Kidney (tissue), 14 donors: ENCODE measurements around the gene MS4A10. TPM values are rescaled to one million over a fixed set of nuclear protein-coding genes. Genes with fewer than 3 reads are reported as not detected.

Experiments
- DNase-seq, 5 donors: peaks; one replicate each; pipeline ENCODE4 v3.0.0-alpha.2; 2013 to 2020
- FAIRE-seq: peaks from 2 replicates; lab custom pipeline; 2012; peaks lifted over from hg19 to GRCh38; lab: Jason Lieb, UNC
- H3K27ac ChIP-seq, 2 donors: one replicate each; pipeline ENCODE4 v1.7.0; 2013; ENCODE audit warnings: low read depth in 2 of 2, low read length in 2 of 2, inconsistent platforms in 1 of 2
- H3K27me3 ChIP-seq: one replicate; pipeline ENCODE4 v1.7.1; 2013; ENCODE audit warnings: low read length, inconsistent platforms; ENCODE audit not compliant: control insufficient read depth, insufficient read depth
- H3K36me3 ChIP-seq, 3 donors: one replicate each; pipeline versions ENCODE4 v1.7.0 to v1.7.1; 2013; ENCODE audit warnings: low read length in 3 of 3, control low read depth in 1 of 3, inconsistent platforms in 1 of 3; ENCODE audit not compliant: insufficient read depth in 3 of 3, control insufficient read depth in 2 of 3
- H3K4me1 ChIP-seq, 3 donors: one replicate each; pipeline versions ENCODE4 v1.7.0 to v1.7.1; 2013; ENCODE audit warnings: low read length in 3 of 3, inconsistent platforms in 1 of 3, low read depth in 1 of 3; ENCODE audit not compliant: control insufficient read depth in 2 of 3, insufficient read depth in 2 of 3
- H3K4me3 ChIP-seq, 3 donors: one replicate each; pipeline versions ENCODE4 v1.7.0 to v1.8.1; 2013; ENCODE audit warnings: low read length in 3 of 3, control low read depth in 1 of 3, inconsistent platforms in 1 of 3
- H3K9ac ChIP-seq, 3 donors: one replicate each; pipeline versions ENCODE4 v1.7.0 to v1.7.1; 2013; ENCODE audit warnings: low read length in 3 of 3, control low read depth in 1 of 3, inconsistent platforms in 1 of 3
- H3K9me3 ChIP-seq, 3 donors: one replicate each; pipeline versions ENCODE4 v1.7.0 to v1.7.1; 2013; ENCODE audit warnings: low read length in 3 of 3, control low read depth in 1 of 3, inconsistent platforms in 1 of 3; ENCODE audit not compliant: control insufficient read depth in 2 of 3, insufficient read depth in 1 of 3
- CTCF ChIP-seq: IDR thresholded peaks from 3 replicates; pipeline ENCODE4 v1.5.1; 2012; ENCODE audit warnings: mild to moderate bottlenecking, moderate library complexity, borderline replicate concordance; ENCODE audit not compliant: insufficient read depth; ENCODE audit errors: extremely low read depth
- intact Hi-C: fragments of 100-400 bp; cut with DNase I; formaldehyde crosslinking; loops from one replicate; pipeline ENCODE4 v1.11.1; 2022
- polyA plus RNA-seq: library from polyadenylated mRNA; stranded (reverse); fragments of 350-450 nt; fragmentation: Illumina TruSeq; extraction: RNeasy Lipid Tissue Mini Kit (QIAGEN cat#74804); gene quantifications from one replicate; pipeline ENCODE4 v1.2.3, GENCODE V29; 2014; ENCODE audit warnings: low read depth, low replicate concordance; ENCODE audit not compliant: insufficient read depth
- total RNA-seq: library from RNA; stranded (reverse); fragmentation: NEBNext Ultra II Directional; extraction: Animal tissue kit (Norgen Biotek cat#: 25700); gene quantifications from one replicate; pipeline ENCODE4 v1.2.1, GENCODE V29; 2021
- donor health status: control.
- donor health status: control.
- donor health status: control.
- donor health status: control.
- donor health status: control.
- donor health status: DM: yes; HTN: yes; CAD: no.
- donor health status: Normal renal cell carcinoma (clear cell type).

MS4A10 gene
- total and polyA plus RNA-seq, 2 donors from 2014 or later = 1.1 TPM; not detected in 1

GRCh38 chr11:60848714-60849151 is 63.6 kb downstream of the MS4A10 start:
- Histone ChIP-seq H3K27ac (no peak overlapping the region), H3K9ac (no peak overlapping the region), H3K9me3 (no peaks in the 10 kb centered on the region), H3K4me3 (no peak overlapping the region), H3K4me1 (peaks cover 0 to 16% (median under 1%) of the 10 kb centered on the region in 3 donors), H3K27me3 (no peaks in the 10 kb centered on the region), H3K36me3 (peaks cover 0 to 3% (median 0%) of the 10 kb centered on the region in 3 donors)
- FAIRE-seq (no peak), DNase-seq (no peak)
- intact Hi-C loops = no loop called here
- TF ChIP-seq CTCF = no peak

- intact Hi-C loops = no loop called here
- H3K36me3 ChIP-seq = peaks cover 0 to 3% (median 0%) of the 10 kb centered on the region in 3 donors
Observed at GRCh38 chr11:60849641-60850520, 64.7 kb downstream of the MS4A10 start.

More at GRCh38 chr11:60849641-60850520, 64.7 kb downstream of the MS4A10 start:
- Histone ChIP-seq H3K4me3 (no peak overlapping the region), H3K27ac (no peak overlapping the region), H3K9me3 (no peaks in the 10 kb centered on the region), H3K4me1 (peaks cover 0 to 8% (median 0%) of the 10 kb centered on the region in 3 donors), H3K27me3 (no peaks in the 10 kb centered on the region), H3K9ac (no peak overlapping the region)
- no peak for TF ChIP-seq CTCF
- no peak for DNase-seq
- FAIRE-seq = no peak

Other genes starting within 250 kb of the MS4A10 start
- gene MS4A8, start 85.7 kb upstream of the MS4A10 start, total RNA-seq = not detected
- gene MS4A8, start 85.7 kb upstream of the MS4A10 start, polyA plus RNA-seq = 0.67 TPM
- not detected for gene MS4A18, start 60.6 kb upstream of the MS4A10 start, total RNA-seq
- not detected for gene MS4A18, start 60.6 kb upstream of the MS4A10 start, polyA plus RNA-seq
- gene MS4A15, start 28.5 kb upstream of the MS4A10 start, total RNA-seq = not detected
- not detected for gene MS4A15, start 28.5 kb upstream of the MS4A10 start, polyA plus RNA-seq
- 18.9 TPM for gene CCDC86, start 56.8 kb downstream of the MS4A10 start, total RNA-seq
- gene CCDC86, start 56.8 kb downstream of the MS4A10 start, polyA plus RNA-seq = 15.9 TPM
- gene PTGDR2, start 70.6 kb downstream of the MS4A10 start, total RNA-seq = 0.16 TPM
- gene PTGDR2, start 70.6 kb downstream of the MS4A10 start, polyA plus RNA-seq = not detected
- not detected for gene ZP1, start 82.2 kb downstream of the MS4A10 start, total RNA-seq
- not detected for gene ZP1, start 82.2 kb downstream of the MS4A10 start, polyA plus RNA-seq
- 72.1 TPM for gene PRPF19, start 121.3 kb downstream of the MS4A10 start, total RNA-seq
- gene PRPF19, start 121.3 kb downstream of the MS4A10 start, polyA plus RNA-seq = 70.7 TPM
- 130 TPM for gene TMEM109, start 128.8 kb downstream of the MS4A10 start, total RNA-seq
- gene TMEM109, start 128.8 kb downstream of the MS4A10 start, polyA plus RNA-seq = 139 TPM
- 19.1 TPM for gene TMEM132A, start 139.1 kb downstream of the MS4A10 start, total RNA-seq
- 17.2 TPM for gene TMEM132A, start 139.1 kb downstream of the MS4A10 start, polyA plus RNA-seq
- 27.0 TPM for gene SLC15A3, start 166.8 kb downstream of the MS4A10 start, total RNA-seq
- 26.6 TPM for gene SLC15A3, start 166.8 kb downstream of the MS4A10 start, polyA plus RNA-seq
- 6.7 TPM for gene CD6, start 186.3 kb downstream of the MS4A10 start, total RNA-seq
- 0.24 TPM for gene CD6, start 186.3 kb downstream of the MS4A10 start, polyA plus RNA-seq